Heart left ventricle (tissue), 16 donors: ENCODE data around the gene R3HDM2. TPM values are rescaled to one million over a fixed set of nuclear protein-coding genes. Genes with fewer than 3 reads are reported as not detected.

Experiments
- ATAC-seq, 4 donors: fragments of 200-7000 bp; cut with Tn5 transposase; one replicate each; pipeline ENCODE4 v1.9.1; 2020 to 2022; ENCODE audit warnings: moderate library complexity in 4 of 4, mild to moderate bottlenecking in 3 of 4, moderate number of reproducible peaks in 1 of 4
- DNase-seq, 5 donors: peaks; one replicate each; pipeline ENCODE4 v3.0.0-alpha.2; 2020
- H3K27ac ChIP-seq, 12 donors: fragments of 200-600 bp; sonication (generic) in 4 of 12; one replicate each; pipeline versions ENCODE4 v1.5.0 to v1.8.0; 2016 to 2022; ENCODE audit warnings: mild to moderate bottlenecking in 2 of 12
- H3K27me3 ChIP-seq, 9 donors: fragments of 200-600 bp; sonication (generic) in 2 of 9; one replicate each; pipeline versions ENCODE4 v1.5.1 to v1.8.0; 2016 to 2022; ENCODE audit warnings: mild to moderate bottlenecking in 3 of 9
- H3K36me3 ChIP-seq, 9 donors: fragments of 200-600 bp; sonication (generic) in 2 of 9; one replicate each; pipeline versions ENCODE4 v1.5.0 to v1.8.0; 2018 to 2022; ENCODE audit warnings: mild to moderate bottlenecking in 2 of 9
- H3K4me1 ChIP-seq, 12 donors: fragments of 200-600 bp; sonication (generic) in 4 of 12; one replicate each; pipeline versions ENCODE4 v1.5.0 to v1.8.0; 2016 to 2022; ENCODE audit warnings: mild to moderate bottlenecking in 3 of 12
- H3K4me3 ChIP-seq, 12 donors: fragments of 200-600 bp; sonication (generic) in 4 of 12; one replicate each; pipeline versions ENCODE4 v1.5.0 to v1.8.0; 2017 to 2022; ENCODE audit warnings: mild to moderate bottlenecking in 9 of 12, moderate library complexity in 4 of 12
- H3K9me3 ChIP-seq, 12 donors: fragments of 200-600 bp; sonication (generic) in 4 of 12; one replicate each; pipeline versions ENCODE4 v1.5.0 to v1.8.0; 2016 to 2022; ENCODE audit warnings: mild to moderate bottlenecking in 1 of 12
- POLR2A ChIP-seq, 2 donors: fragments of 450-650 bp; IDR thresholded peaks; one replicate each; pipeline ENCODE4 v1.6.1; 2017; ENCODE audit warnings: antibody characterized with exemption in 2 of 2, mild to moderate bottlenecking in 2 of 2, moderate library complexity in 2 of 2
- WGBS, 4 donors: extraction: QIAGEN DNeasy Blood & Tissue Kit in 2 of 4; methylation state at CpG; one replicate each; pipeline versions ENCODE4 v1.1.5 to v1.1.7; 2013 to 2018; 5-methylcytosine and 5-hydroxymethylcytosine counted together
- intact Hi-C, 10 donors: fragments of 100-400 bp; cut with DNase I; formaldehyde crosslinking; loops; one replicate each; pipeline versions ENCODE4 v1.11.1 to v1.14.2; 2022
- polyA plus RNA-seq, 2 donors: library from polyadenylated mRNA; stranded (reverse); fragments of 200-250 nt; gene quantifications; one replicate each; pipeline ENCODE4 v1.2.3, GENCODE V29; 2013
- total RNA-seq, 9 donors: library from RNA; depleted of rRNA in 2 of 9; stranded (reverse); fragments of >200 nt in 2 of 9; fragmentation: NEBNext Ultra II Directional in 3 of 9; extraction: Animal tissue kit (Norgen Biotek cat#: 25700) in 3 of 9; gene quantifications; one replicate each; pipeline versions ENCODE4 v1.1.0 to v1.2.4, GENCODE V29; 2016 to 2023
- TF ChIP-seq, protein P1 (sequence below), 12 donors: fragments of 200-600 bp; sonication (generic) in 4 of 12; IDR thresholded peaks; one replicate each; pipeline versions ENCODE4 v1.5.0 to v1.8.0; 2018 to 2022; ENCODE audit warnings: antibody characterized with exemption in 12 of 12, mild to moderate bottlenecking in 5 of 12
- donor health status: ischemic (EF 13 %, LVEDD 7.1; RV severe dilation, severe dysfunction).
- donor health status: healthy with polysubstance abuse.
- donor health status: DM: no; HTN: yes; CAD: no.
- donor health status: DM: no; HTN: no; CAD: no.
- donor health status: ischemic (EF 25% LVEDD 6.9; RV normal size, moderate dysfunction).
- donor health status: ischemic (EF 25% LVEDD 5.7; RV mildly dilated, moderate dysfunction).
- donor health status: healthy.
- donor health status: DM: yes; HTN: yes; CAD: no.
- donor health status: ischemic (EF 35%, LVEDD 5.7; RV mildly dilated, moderate dysfunction).
- donor health status: nonischemic (EF 11% LVEDD 7.7; RV severe dilation, severe dysfunction).
- donor health status: DM: yes; HTN: yes; CAD: no.
- donor health status: PGD.
- donor health status: ischemic (EF 29% LVEDD 5.4; RV normal size, mild dysfunction).
- donor health status: nonischemic (EF 23%, LVEDD 6.1; RV moderate dilation, normal function).

Gene R3HDM2
- total and polyA plus RNA-seq, 11 donors: 12.7 to 102 (median 59.8) TPM

DNA sequence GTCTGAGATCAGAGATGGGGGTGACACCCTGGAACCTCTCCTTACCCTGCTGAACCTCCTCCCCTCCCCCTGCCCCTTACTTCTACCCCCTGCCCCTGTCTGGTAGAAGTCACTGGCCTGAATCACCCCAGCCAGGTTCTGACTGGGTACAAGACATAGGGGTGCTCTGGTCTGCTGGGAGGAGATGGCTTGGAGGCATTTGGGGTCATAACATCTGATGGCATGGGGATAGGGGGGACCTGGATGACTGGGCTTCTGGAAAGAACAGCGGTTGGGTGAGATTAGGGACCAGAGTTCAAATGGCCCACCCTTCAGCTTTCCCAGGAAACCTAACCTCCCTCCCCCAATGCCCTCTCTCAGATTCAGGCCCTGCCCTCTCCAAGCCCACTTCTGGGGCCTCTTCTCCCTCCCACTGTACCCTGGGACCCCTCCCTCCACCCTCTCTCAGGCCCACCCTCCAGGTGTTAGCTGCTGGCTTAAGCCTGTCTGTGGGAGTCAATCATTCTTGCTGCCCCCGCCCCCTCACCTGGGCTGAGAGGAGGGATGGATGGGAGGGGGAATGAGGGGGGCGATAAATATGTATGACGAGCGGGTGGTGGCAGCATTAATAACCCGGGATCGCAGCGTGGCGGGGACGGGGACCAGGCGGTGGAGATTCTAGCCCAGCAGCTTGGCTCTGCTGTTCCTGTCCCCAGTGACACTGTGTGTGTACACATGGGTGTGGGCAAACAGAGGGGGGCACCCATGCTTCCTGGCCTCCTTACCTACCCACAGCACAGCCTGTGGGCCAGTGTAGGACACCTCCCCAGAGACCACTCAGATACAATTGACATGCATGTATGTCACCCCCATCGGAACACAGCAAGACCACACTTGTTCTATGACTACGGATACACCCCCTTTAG is 208.3 kb downstream of the R3HDM2 start:
- ATAC-seq (no peak), DNase-seq (no peak)
- intact Hi-C loops: no loop called here
- Histone ChIP-seq H3K36me3 (no peaks in the 10 kb centered on the region), H3K4me3 (no peak overlapping the region), H3K27me3 (peaks cover 34 to 97% (median 88%) of the 10 kb centered on the region in 9 donors), H3K27ac (no peak overlapping the region), H3K9me3 (no peaks in the 10 kb centered on the region), H3K4me1 (peaks cover 0 to 29% (median 7%) of the 10 kb centered on the region in 12 donors)
- 40 to 61% (median 55%) methylated on average over 13 of the region's 13 CpGs for whole genome bisulfite sequencing, 4 donors
- TF ChIP-seq, protein P1, sequence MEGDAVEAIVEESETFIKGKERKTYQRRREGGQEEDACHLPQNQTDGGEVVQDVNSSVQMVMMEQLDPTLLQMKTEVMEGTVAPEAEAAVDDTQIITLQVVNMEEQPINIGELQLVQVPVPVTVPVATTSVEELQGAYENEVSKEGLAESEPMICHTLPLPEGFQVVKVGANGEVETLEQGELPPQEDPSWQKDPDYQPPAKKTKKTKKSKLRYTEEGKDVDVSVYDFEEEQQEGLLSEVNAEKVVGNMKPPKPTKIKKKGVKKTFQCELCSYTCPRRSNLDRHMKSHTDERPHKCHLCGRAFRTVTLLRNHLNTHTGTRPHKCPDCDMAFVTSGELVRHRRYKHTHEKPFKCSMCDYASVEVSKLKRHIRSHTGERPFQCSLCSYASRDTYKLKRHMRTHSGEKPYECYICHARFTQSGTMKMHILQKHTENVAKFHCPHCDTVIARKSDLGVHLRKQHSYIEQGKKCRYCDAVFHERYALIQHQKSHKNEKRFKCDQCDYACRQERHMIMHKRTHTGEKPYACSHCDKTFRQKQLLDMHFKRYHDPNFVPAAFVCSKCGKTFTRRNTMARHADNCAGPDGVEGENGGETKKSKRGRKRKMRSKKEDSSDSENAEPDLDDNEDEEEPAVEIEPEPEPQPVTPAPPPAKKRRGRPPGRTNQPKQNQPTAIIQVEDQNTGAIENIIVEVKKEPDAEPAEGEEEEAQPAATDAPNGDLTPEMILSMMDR (IDR thresholded peaks at IDR 0.05): no peak
- TF ChIP-seq POLR2A (IDR thresholded peaks at IDR 0.05): no peak

DNA sequence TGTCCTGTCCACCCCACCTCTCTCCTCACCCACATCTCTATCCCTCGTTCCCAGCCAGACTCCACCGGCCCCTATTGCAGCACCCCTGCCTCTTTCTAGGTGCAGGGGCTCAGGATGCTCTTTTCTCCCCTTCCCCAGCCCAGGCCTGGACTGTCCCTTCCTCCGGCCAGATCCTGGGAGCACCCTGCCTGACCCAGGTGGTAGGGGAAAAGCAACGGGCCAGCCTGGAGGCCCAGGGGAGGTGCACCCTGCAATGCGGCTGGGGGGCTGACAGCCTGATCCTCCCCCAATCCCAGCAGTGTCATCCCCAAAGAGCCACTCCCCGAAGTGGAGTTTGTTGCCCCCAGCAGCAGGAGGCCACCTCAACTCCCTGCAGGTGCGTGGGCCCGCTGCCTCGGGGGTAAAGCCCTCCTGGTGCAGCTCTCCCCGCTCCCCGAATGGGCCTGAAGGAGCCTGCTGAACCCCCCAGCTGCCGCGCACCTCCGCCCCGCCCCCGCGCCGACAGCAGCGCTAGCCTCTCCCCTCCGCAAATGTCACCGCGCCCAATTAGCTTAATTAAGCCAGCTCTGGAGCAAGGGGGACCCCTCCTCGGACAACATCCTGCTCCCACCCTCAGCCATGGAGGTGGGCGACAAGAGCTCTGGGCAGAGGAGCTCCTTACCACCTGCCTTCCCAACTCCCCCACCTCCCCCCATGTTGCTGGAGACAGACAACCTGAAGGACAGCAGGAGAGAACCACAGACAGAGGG is 209.5 kb downstream of the R3HDM2 start:
- no peak for ATAC-seq

DNA sequence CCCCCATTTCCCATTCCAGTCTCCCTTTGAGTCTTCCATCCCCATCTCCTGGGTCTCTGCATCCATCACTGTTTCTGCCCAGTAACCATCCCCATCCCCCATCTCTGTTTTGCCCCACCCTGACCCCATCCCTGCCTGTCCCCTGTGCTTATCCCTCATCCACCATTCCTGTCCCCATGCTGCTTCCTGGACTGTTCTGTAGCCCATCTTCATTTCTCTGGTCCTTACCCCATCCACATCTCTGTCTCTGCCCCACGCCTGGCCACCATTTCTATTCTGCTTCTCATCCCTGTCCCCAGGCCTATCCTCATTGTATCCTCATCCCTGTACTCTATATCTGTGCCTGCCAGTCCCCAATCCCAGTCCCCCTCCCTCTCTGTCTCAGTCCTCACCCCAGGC is 210.1 kb downstream of the R3HDM2 start:
- H3K9me3 ChIP-seq: no peaks in the 10 kb centered on the region
- no peaks in the 10 kb centered on the region for H3K36me3 ChIP-seq
- H3K4me3 ChIP-seq: no peak overlapping the region
- no peak overlapping the region for H3K27ac ChIP-seq
- H3K4me1 ChIP-seq: peaks cover 3 to 29% (median 16%) of the 10 kb centered on the region in 12 donors
- H3K27me3 ChIP-seq: peaks cover 31 to 97% (median 86%) of the 10 kb centered on the region in 9 donors
- ATAC-seq (no peak), DNase-seq (no peak)
- intact Hi-C loops: no loop called here
- TF ChIP-seq, protein P1 (IDR thresholded peaks at IDR 0.05): no peak
- no peak for TF ChIP-seq POLR2A (IDR thresholded peaks at IDR 0.05)
- WGBS, 4 donors: 48 to 67% (median 59%) methylated on average over 1 of the region's 1 CpG

More for the DNA sequence above, 209.5 kb downstream of the R3HDM2 start:
- no peak overlapping the region for H3K27ac ChIP-seq
- no peaks in the 10 kb centered on the region for H3K9me3 ChIP-seq
- peaks cover under 1 to 28% (median 10%) of the 10 kb centered on the region in 12 donors for H3K4me1 ChIP-seq
- 19 to 41% (median 34%) methylated on average over 13 to 24 of the region's 24 CpGs for whole genome bisulfite sequencing, 4 donors
- no peaks in the 10 kb centered on the region for H3K36me3 ChIP-seq
- TF ChIP-seq, protein P1 (IDR thresholded peaks at IDR 0.05): no peak
- intact Hi-C loops: no loop called here
- H3K4me3 ChIP-seq: no peak overlapping the region
- no peak for DNase-seq
- H3K27me3 ChIP-seq: peaks cover 35 to 97% (median 86%) of the 10 kb centered on the region in 9 donors
